GM21390 (cell line): ENCODE results near the gene HIF3A.
A peak's percentile ranks its signal among the peaks of the same experiment; 100 is the strongest.

Source experiments
- ATAC-seq: cut with Tn5 transposase; IDR thresholded peaks from one replicate; pipeline ENCODE4 v1.9.1; 2021; ENCODE audit not compliant: unreplicated experiment

The HIF3A gene

DNA sequence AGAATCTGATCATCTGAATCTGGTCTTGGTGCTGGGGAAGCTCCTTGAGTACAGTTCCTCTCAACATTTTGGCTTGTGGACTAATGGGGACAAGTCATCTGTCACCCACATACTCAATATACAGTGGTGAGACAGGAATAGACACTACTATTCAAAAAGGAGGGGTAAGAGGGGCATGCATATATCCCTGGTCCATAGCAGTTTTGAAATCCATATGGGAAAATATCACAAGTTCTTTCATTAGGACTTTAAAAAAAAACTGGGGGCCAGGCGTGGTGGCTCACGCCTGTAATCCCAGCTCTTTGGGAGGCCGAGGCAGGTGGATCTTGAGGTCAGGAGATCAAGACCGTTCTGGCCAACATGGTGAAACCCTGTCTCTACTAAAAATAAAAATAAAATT, 29.8 kb downstream of the HIF3A start:
- ATAC-seq: no peak

DNA sequence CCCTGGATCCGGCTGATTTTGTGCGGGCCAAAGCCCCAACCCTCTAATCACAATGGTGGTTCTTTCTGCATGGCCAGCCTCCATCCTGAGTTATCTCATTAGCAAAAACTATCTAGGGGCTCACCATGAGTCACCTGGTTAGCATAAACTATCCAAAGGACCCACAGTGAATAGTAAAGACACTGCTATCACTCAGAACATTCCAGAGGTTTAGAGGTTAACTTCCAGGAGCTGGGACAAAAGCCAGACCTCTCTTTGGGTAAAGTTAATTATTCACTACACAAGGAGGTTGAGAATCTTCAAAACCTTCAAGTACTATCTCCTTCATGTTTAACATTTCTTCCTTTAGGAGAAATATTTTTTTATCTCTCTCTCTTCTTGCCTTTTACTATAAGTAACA, 31.2 kb downstream of the HIF3A start:
- ATAC-seq: no peak

DNA sequence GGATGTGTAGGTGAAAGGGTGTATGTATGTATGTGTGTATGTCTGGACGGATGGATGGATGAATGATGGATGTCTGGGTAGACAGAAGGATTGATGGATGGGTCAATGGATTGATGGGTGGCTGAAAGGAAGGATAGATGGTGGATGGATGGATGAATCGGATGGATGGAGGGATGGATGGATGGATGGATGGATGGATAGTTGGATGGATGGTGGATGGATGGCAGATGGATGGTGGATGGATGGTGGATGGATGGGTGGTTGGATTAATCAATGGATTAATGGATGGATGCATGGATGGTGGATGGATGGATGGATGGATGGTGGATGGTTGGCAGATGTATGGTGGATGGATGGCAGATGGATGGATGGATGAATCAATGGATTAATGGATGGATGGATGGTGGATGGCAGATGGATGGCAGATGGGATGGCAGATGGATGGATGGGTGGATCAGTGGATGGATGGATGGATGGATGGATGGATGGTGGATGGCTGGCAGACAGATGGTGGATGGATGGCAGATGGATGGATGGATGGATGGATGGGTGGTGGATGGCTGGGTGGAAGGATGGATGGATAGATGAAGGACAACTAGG, 33.6 kb downstream of the HIF3A start:
- no peak for ATAC-seq

DNA sequence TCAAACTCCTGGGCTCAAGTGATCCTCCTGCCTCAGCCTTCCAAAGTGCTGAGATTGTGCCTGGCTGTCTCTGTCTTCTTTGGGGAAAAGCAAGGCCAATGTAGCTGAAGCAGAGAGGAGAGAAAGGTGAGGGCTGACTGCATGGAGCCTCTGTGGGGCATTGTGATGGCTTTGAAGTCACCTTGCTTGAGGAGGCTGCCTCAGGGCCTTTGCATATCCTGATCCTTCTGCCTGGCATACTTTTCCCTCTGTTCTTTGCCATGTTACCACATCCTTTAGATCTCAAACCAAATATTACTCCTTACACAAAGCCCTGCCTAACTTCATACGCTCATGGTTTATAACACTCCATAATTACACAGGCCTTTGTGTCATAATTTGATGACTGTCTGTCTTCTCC, 40.6 kb downstream of the HIF3A start:
- no peak for ATAC-seq

DNA sequence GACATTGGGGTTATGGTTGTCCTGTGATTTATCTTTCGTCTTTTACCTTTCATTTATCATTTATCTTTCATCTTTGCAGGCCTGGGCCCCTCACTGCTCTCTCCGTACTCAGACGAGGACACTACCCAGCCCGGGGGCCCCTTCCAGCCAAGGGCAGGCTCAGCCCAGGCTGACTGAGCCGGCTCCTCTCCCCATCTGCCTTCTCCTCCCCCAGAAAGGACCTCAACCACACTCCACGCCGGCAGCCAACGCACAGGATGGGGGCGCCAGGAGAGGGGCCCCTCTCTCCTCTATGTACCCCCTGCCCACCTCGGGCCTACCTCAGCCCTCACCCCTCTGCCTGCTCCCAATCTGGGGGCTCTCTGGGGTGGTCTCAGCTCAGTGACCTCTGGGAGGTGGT, 42.6 kb downstream of the HIF3A start:
- ATAC-seq: no peak

DNA sequence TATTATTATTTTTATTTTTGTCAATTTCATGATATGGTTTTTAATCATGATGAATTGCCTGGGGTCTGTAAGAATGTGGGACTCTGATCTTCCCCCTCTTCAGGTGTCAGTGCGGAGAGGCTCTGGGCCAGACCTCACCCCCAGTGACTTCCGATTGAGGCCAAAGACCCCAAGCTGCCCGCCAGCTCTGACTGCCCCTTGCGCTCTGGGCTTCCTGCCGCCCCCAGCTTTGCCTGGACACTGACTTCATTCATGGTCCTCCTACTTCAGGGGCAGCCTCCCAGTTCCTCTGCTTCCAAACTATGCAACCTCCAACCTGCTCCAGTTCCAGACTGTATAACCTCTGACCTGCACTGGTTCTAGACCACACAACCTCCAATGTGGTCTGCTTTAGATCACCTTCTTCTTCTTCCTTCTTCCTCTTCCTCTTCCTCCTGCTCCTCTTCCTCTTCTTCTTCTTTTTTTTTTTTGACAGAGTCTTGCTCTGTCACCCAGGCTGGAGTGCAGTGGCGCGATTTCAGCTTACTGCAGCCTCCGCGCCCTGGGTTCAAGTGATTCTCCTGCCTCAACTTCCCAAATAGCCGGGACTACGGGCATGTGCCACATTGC, 43.3 kb downstream of the HIF3A start:
- no peak for ATAC-seq

DNA sequence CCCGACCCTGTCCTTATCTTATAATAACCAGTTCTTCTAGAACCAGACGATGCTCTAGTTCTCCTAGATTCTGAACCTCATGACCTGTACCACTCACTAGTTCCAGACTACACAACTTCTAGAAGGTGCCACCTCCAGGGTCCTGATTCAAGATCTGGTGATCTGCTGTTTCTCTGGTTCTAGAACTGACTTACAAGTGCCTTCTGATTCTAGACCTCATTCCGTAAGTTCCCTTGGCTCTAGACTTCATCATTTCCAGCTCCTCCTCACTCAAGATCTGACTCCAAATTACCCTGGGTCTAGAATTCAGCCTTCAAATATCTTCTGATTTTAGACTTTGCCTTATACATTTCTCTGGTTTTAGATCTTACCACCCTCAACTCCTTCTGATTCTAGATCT, 45.1 kb downstream of the HIF3A start:
- no peak for ATAC-seq

DNA sequence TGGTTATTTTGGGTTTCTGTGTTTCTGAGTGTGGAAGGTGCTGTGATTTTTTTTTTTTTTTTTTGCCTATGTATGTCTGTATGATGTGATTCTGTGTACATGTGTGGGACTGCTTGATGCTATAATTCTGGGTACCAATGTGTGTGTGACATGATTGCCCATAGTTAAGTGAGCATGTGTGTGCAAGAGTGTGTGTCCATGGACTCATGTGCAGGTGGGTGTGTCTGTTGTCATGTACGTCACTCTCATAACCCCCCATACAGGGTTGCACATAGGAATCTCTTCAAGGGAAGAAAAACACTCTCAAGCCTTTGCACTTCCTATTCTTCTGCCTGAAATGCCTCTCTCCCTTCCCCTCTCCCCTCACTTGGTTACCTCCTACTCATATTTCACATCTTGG, 47.5 kb downstream of the HIF3A start:
- no peak for ATAC-seq

DNA sequence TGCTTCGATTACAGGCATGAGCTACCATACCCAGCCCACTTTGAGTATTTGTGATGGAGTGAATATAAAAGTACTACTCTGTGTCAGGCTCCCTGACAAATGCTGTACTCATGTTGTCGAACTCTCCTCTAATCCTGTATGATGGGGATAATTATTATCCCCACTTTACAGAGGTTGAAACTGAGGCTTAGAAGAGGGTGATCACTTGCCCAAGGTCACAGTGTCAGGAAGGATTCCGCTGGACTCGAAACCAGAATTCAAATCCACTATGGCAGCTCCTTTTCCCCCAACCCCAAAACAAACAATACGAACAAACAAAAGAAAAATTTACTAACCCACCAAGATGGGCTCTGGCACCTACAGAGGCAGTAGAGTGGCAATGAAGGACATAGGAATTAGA, 48.3 kb downstream of the HIF3A start:
- ATAC-seq: no peak

DNA sequence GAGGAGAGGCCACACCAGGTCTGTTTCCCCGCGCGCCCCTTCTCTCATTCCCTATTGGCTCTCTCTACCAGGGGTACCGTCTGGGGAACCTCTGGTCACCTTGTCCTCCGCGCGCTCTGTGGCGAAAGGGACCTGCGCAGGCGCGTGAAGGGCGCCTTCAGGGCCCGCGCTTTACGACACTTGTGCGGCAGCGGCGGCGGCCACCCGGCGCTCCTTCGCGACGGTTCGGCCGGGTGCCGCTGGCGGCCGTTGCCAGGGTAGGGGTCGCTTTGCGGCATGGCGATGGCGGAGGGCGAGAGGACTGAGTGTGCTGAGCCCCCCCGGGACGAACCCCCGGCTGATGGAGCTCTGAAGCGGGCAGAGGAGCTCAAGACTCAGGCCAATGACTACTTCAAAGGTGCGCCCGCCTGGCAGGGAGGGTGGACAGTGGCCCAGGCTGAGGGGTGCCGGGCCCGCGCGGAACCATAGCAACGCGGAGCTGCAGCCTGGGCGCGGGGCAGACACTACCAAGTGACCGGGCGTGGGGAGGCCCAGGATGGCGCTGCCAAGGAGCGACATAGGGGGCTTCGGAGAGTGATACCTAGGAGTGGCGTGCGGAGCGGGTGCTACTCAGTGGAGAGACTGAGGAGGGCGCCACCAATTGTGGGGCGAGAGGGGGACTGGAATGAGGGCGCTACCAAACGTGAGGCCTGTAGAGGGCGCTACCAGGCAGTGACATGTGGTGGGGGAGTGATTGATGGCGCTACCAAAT, 50.2 kb downstream of the HIF3A start, which contains the start of gene PPP5C:
Gene PPP5C, plus strand, starts transcription at position 267 of the 751 bp plus-strand sequence. Its CDS starts 10 bp downstream, at position 277.
- peak; percentile 50 for ATAC-seq

DNA sequence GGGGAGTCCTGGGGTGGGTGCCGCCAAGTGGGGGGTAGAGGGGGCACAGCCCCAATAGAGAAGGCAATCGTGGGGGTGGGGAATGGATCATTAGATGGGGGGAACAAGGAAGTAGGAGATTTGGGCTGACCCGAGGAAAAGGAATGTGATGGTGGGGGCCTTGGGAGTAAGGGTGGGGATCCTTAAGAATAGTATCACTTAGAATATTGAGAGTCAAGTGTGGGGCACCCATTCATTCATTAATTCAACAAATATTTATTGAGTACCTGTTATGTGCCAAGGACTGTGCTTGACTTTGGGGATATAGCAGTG, 50.7 kb downstream of the HIF3A start:
- no peak for ATAC-seq

DNA sequence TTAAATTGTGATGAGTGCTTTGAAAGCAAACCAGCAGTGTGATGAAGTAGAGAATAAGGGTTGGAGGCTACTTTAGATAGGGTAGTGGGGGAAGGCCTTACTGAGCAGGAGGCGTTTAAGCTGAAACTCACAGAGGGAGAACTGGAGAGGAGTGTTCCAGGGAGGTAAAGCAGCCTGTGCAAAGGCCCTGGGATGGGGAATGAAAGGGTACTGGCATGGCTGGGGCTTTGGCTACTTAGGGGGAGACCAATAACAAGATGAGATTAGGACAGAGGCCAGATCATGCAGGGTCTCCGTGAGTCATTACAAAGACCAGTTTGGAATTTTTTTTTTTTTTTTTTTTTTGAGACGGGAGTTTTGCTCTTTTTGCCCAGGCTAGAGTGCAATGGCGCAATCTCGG, 51.1 kb downstream of the HIF3A start:
- no peak for ATAC-seq

DNA sequence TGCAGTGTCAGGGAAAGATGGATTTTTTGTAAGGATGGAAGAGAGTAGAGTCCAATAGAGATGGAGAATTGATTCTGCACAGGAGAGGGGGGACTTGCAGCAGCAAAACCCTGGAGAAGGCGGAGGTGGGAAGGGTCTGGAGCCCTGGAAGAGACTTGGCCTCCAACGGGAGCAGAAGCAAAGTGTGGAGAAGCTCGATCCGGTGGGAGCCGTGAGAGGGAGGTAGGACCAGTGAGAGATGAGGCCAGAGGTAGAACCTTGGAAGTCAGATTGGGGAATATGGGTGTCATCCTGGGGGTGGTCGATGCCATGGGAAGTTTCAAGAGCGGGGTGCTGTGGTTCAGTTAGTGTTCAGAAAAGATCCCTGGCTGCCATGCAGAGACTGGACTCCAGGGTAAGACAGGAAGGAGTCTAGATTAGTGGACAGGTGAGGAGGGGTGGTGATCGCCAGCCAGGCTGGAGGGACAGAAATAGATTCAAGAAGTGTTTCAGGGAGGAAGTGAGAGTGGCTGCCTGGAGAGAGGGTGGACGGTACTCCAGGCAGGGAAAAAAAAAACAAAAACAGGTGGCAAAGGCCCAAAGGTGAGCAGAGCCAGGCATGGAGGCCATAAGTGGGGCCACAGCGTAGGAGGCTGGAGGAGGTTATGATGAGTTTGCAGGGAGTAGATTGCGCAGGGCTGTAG, 52.6 kb downstream of the HIF3A start:
- ATAC-seq: no peak

DNA sequence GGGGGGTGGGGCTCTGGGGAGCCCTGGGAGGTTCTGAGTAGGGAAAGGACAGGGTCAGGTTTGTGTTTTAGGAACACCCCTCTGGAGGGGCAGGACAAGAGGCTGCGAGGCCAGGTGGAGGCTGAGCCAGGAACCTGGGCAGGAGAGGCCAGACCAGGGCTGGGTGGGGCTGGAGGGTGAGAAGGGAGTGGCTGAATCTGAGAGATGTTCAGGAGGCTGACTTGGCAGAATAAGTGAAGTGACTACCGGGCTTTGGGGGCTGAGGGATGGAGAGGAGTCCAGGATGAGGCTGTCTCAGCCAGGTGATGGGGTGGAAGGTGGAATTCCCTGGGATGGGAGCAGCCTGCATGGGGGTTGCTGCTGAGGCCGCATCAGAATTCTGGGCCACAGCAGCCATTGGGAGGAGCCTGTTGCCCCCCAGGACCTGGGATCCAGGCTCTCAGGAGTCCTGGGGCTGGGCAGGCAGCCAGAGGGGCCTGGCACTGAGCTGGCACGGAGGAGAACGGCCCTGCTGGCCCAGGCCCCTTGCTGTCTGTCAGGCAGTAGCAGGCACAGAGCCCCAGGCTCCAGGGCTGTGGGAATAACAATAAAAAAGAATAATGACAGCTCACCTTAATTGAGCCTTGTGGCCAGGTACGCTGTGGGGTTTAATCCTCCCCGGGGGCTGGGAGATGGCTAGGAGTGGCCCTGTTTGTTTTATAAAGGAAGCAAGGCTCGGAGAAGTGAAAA, 53.4 kb downstream of the HIF3A start:
- no peak for ATAC-seq

DNA sequence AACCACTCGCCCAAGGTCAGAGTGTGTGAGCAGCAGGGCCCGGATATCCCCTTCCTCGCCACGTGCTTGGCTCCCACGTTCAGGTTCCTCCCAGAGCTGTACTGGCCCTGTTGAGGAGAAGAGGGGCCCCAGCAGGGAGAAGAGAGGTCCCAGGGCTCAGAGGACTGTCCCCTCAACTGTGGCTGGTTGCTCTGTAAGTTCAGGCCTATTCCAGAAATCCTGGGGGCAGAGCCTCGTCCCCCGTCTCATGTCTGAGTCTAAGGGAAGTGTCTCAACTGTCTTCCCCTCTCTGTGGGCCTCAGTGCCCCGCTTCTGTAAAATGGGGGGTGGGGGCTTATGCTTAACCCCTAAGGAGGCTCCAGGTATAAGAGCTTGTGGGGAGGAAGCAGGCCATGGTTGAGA, 53.9 kb downstream of the HIF3A start:
- no peak for ATAC-seq

DNA sequence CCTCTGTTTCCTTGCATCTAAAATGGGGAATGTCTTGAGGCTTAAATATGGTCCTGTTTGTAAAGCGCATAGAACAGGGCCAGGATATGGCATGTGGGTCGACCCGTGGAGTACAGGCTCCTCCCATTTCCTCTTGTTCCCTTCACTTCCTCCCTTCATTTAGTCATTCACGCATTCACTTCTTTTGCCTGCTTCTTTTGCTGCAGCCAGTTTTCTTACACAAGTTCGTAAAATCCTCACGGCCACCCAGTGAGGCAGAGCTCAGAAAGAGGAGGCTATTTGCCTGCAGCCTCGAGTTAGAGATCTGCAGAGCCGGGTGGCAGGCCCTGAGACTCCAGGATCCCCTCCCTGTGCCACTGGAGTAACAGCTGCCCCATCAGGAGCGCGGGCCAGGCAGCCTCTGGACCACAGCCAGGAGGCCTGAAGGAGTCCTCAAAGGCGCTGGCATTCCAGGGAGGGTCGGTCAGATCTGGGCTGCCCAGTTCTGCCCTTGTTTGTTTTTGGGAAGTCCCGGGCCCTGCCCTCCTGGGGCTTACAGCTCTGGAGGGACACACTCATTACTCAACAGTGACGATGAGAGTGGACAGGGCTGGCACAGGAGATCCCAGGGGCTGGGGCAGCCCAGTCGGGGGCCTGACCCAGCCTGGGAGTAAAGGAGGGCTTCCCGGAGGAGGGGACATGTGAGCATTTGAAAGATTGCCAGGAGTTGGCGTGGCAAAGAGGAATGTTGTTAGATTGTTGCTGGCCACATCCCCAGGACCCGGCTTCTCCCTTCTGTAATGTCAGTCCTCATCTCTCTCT, 54.6 kb downstream of the HIF3A start:
- no peak for ATAC-seq

DNA sequence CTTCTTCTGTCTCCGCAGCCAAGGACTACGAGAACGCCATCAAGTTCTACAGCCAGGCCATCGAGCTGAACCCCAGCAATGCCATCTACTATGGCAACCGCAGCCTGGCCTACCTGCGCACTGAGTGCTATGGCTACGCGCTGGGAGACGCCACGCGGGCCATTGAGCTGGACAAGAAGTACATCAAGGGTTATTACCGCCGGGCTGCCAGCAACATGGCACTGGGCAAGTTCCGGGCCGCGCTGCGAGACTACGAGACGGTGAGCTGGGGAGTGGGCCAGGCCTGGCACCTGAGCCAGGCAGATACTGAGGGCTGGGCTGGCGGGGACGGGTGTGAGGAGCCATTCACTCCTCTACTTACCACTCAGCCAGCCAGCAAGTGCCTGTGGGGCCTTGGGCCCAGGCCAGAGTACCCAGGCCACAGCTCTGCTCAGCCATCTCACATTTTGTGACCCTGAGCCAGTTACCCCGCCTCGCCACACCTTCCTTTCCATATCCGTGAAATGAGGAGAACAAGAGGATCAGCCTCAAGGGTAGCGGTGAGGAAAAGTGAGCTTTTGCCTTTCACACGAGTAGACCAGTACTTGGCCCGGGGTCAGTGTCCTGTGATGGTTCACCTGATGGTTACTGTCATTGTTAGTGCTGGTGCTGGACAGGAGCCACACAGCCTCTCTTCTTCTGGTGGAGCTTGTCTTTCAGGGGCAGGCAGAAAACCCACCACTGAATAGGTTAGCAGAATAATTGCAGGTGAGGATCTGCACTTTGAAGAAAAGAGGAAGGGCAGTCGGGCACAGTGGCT, 57.1 kb downstream of the HIF3A start:
- no peak for ATAC-seq

DNA sequence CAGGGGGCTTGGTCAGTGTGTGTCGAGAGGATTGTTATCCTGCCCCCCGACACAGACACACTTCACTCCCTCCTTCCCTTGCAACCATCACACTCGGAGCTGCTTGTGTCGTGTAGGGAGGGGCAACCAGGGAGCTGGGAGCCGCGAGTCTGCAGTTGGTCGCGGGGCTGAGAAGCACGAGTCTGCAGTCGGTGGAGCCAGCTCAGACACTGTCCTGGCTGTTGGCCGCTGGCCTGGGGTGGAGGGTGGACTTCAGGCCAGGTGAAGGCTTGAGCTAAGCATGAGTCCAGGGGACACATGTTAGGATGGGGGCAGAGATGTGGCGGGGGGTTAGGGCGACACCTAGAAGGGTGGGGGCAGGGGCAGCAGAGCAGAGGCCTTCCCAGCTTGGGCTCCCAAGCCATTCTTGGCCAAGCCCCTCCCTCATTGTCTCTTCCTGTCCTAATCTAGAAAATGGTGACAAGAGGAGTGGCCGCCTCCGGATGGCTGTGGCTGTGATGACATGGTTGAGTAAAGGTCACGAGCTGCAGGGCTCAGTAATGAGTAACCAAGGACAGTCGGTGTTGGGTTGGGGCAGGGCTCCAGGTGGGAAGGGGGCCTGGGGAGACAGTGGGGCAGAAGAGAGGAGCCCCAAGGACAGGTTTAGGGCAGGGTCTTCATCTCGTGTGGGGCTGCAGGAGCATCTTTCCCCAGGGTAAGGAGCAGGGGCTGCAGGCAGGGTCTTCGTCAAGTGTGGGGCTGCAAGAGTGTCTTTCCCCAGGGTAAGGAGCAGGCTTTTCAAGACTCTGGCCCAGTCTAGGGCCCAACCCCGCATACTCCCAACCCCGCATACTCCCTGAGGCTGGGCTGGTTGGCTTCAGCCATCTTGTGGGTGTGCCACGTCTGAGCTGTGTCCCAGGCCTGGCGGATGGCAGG, 58.6 kb downstream of the HIF3A start:
- ATAC-seq: no peak
